DND-41 (cell line): Measurements from ENCODE around the gene NR0B1.

Experiments
- CTCF ChIP-seq: IDR thresholded peaks from 2 replicates; pipeline ENCODE4 v1.5.1; 2012; ENCODE audit warnings: borderline replicate concordance, low read length, moderate library complexity, mild to moderate bottlenecking; ENCODE audit not compliant: poor library complexity, severe bottlenecking; ENCODE audit errors: extremely low read depth
- EZH2 ChIP-seq: IDR thresholded peaks from 3 replicates; pipeline ENCODE4 v1.6.1; 2012; ENCODE audit warnings: borderline replicate concordance, low read depth, mild to moderate bottlenecking, moderate library complexity, low read length, inconsistent platforms; ENCODE audit not compliant: severe bottlenecking

- TF ChIP-seq CTCF (no peak), EZH2 (no peak)
Observed at GRCh38 chrX:30340753-30341152, 31.6 kb upstream of the NR0B1 start.
